ENCODE results near the gene ATP6V0A4.

DNA sequence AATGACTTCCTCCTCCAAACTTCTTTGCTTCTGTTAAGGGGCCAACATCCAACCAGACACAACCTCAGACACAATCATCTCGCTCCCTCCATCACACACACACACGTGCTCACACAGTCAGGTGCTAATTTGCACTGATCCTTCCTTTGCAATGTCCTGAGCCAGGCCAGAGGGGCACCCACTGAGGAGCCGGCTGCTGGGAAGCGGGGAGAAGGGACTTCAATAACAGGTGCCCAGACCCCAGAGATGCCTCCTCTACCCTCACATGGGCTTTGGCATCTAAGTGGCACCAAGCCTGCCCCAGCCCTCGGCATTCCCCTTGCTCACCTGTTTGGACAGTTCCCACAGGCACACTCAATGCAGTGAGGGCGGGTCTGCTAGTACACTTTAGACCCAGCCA lies 62.6 kb downstream of the ATP6V0A4 start:
- no peak for TF ChIP-seq TAF1 (IDR thresholded peaks at IDR 0.05; ENCODE audit: low read depth, low read length)
- no peak for TF ChIP-seq POLR2AphosphoS5 (IDR thresholded peaks at IDR 0.05; ENCODE audit: low read depth, low read length)
- no peak for TF ChIP-seq SPI1 (IDR thresholded peaks at IDR 0.05; ENCODE audit: low read depth, low read length)
- TF ChIP-seq POLR2A (IDR thresholded peaks at IDR 0.05; ENCODE audit: low read depth, low read length), result no peak
- TF ChIP-seq PAX5 (IDR thresholded peaks at IDR 0.05; ENCODE audit: insufficient read depth, low read length, severe bottlenecking), result no peak
